ENCODE measurements around the gene TFF3.

Gene TFF3

DNA sequence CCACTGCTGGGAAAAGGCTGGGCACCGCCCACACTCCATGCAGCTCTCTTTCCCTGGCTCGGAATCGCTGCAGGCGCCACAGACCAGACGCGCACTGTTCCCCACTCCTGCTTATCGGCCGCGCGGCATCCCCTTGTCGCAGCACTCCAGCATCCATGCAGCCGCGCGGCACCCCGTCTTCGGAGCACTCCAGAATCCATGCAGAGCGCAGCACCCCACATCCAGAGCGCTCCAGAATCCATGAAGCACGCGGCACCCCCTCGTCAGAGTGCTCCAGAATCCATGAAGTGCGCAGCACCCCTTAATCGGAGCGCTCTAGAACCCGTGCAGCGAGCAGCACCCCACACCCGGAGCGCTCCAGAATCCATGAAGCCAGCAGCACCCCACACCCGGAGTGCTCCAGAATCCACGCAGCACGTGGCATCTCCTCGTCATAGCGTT, 9.5 kb downstream of the TFF3 start:
- TF ChIP-seq, protein P1, sequence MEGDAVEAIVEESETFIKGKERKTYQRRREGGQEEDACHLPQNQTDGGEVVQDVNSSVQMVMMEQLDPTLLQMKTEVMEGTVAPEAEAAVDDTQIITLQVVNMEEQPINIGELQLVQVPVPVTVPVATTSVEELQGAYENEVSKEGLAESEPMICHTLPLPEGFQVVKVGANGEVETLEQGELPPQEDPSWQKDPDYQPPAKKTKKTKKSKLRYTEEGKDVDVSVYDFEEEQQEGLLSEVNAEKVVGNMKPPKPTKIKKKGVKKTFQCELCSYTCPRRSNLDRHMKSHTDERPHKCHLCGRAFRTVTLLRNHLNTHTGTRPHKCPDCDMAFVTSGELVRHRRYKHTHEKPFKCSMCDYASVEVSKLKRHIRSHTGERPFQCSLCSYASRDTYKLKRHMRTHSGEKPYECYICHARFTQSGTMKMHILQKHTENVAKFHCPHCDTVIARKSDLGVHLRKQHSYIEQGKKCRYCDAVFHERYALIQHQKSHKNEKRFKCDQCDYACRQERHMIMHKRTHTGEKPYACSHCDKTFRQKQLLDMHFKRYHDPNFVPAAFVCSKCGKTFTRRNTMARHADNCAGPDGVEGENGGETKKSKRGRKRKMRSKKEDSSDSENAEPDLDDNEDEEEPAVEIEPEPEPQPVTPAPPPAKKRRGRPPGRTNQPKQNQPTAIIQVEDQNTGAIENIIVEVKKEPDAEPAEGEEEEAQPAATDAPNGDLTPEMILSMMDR (IDR thresholded peaks at IDR 0.05; ENCODE audit: insufficient read depth, low read depth, low read length, missing control alignments): no peak
- no peak for DNase-seq (ENCODE audit: low read depth)
- no peak overlapping the region for H3K4me3 ChIP-seq (ENCODE audit: low read length)

DNA sequence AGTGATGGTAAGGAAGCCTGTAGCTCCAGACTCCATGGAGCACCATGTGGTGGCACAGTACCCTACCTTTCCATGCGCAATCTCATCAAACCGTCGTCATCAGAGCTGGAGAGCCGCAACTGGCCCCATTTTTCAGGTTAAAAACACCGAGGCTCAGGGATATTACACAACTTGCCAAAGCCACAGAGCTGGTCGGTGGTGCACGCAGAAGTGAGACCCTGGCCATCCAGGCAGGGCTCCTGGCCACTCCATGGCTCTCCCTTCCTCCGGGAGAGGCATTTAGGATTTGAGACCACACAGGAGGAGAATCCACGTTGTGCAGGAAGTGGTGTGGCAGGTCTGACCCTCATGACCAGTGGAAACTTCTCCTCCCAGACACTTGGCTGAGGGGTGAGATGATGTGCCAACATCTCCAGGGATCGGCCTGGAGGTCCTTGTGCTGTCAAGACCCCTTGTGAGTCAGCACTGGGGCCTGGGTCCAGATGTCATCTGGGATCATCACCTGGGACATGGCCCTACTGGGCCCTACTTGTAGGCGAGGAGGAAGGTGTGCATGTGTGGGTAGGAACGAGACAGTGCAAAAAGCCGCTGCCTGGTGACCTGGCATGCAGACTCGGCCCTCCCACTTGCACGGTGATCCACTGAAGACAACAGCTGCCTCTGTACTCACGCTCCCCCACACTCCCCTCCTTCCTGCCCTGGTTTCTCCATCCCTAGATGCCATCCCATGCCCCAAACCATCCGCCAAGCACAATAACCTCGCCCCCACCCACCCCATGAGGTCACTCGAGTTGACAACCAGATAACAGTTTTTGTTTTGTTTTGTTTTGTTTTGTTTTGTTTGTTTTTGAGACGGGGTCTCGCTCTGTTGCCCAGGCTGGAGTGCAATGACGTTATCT, 10.4 kb downstream of the TFF3 start:
- TF ChIP-seq, protein P1 (IDR thresholded peaks at IDR 0.05; ENCODE audit: insufficient read depth, low read depth, low read length, missing control alignments): no peak
- no peak overlapping the region for H3K4me3 ChIP-seq (ENCODE audit: low read length)
- no peak for DNase-seq (ENCODE audit: low read depth)

DNA sequence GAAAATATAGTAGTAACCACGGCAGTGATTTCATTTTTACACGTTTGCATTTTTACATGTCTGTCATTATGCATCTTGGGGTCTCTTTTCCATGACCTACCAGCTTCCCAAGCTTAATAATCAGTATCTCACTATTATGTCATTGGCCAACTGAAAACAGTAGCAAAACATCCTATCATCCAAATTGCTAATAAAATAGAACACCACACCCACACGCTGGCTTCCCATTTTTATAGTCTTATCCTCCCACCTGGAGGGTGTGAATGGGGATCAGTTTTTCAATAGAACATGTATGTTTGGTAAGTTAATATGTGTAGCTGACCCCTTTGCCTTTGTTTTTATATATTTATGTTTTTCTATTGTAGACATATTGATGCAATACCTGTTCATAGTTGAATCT, 11.8 kb downstream of the TFF3 start:
- TF ChIP-seq, protein P1 (IDR thresholded peaks at IDR 0.05; ENCODE audit: insufficient read depth, low read depth, low read length, missing control alignments): no peak
- DNase-seq (ENCODE audit: low read depth): no peak
- no peak overlapping the region for H3K4me3 ChIP-seq (ENCODE audit: low read length)

DNA sequence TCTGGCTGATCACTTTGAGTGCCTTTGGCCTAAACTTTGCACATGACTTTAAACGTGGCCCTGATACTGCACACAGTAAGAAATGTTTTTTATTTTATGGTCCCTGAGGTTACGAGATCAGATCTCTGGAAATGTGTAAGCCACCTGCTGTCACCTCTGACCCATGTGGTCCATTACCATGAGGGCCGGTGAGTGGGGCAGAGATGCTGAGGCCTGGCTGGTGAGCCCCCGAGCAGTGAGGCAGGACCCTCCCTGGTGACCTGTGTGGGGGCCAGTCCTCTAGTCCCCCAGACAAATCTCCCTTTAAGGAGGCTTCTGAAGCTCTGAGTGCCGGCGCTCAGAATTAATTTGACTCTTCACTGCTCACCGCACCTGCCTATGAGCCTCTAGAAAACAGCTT, 12.4 kb downstream of the TFF3 start:
- no peak for DNase-seq (ENCODE audit: low read depth)
- no peak overlapping the region for H3K4me3 ChIP-seq (ENCODE audit: low read length)
- TF ChIP-seq, protein P1 (IDR thresholded peaks at IDR 0.05; ENCODE audit: insufficient read depth, low read depth, low read length, missing control alignments): no peak

DNA sequence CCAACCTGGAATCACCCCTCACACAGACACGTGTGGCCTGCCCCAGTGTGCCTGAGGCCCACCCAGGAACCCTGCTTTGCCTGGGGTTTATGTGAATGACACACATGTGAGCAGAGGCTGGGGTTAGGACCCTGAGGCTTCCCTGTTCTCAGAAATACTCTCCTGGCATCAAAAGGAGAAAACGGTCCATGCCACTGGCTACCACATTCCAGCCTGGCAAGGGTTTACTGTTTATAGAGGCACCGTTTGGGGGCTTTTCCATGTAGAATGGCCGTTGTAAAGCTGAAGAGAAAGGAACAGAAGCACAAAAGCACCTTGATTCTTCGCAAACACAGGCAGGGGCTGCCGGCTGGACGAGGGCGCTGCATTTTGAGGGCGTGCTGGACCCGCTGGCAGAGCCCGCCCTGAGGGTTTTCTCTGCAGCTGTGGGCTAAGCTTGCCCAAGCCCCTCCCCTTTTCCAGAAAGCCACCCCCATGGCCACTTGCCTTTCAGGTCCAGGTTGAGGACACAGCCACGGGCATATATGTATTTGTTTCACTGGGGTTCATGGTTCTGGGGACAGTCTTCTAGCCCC, 13.0 kb downstream of the TFF3 start:
- TF ChIP-seq, protein P1 (IDR thresholded peaks at IDR 0.05; ENCODE audit: insufficient read depth, low read depth, low read length, missing control alignments): no peak
- DNase-seq (ENCODE audit: low read depth): no peak
- H3K4me3 ChIP-seq (ENCODE audit: low read length): no peak overlapping the region

DNA sequence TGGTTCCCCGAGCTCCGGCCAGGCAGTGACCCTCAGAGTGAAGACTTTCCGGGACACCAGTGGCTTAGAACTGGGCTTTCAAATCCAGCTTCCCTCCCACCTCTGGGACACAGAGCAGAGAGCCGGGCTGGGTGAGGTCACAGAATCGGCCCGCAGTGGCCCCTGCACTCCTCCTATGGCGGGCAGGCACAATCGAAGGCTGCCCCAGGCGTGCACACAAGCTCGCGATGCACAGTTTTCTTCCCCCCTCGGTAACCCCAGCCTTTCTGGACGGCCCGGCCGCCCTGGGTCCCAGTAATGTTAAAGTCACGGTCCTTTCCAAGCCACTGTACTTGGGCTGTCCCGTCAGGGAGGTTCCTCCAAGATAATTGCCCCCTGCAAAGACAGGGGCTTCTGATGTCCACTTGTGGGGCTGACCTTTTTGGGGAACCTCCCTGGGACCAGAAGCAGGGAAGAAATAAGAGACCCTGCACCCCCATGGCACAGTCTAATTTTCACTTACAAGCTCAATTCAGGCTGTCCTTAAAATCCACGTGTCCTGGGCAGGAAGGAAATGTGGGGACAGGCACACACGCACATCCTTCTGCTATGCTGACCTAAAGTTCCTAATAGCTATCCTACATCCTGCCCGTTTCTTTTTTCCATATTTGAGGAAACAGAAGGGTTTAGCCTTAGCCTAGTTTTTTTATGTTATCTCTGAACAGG, 13.7 kb downstream of the TFF3 start:
- no peak for DNase-seq (ENCODE audit: low read depth)
- no peak overlapping the region for H3K4me3 ChIP-seq (ENCODE audit: low read length)
- TF ChIP-seq, protein P1 (IDR thresholded peaks at IDR 0.05; ENCODE audit: insufficient read depth, low read depth, low read length, missing control alignments): no peak

All from epithelial cell of esophagus (primary cell).